HCT116 (cell line): ENCODE data around the gene ADIG.

Experiments
- CEBPB ChIP-seq: IDR thresholded peaks from 2 replicates; pipeline ENCODE4 v1.6.1; 2012; ENCODE audit warnings: low read depth
- ELF1 ChIP-seq: IDR thresholded peaks from 2 replicates; pipeline ENCODE4 v1.6.1; 2012; ENCODE audit warnings: low read depth, borderline replicate concordance
- EZH2 ChIP-seq: fragments of 200-600 bp; sonication (generic); IDR thresholded peaks from 2 replicates; pipeline ENCODE4 v1.6.1; 2017; ENCODE audit warnings: antibody characterized with exemption, mixed run types
- FOSL1 ChIP-seq: IDR thresholded peaks from 2 replicates; pipeline ENCODE4 v1.6.1; 2012; ENCODE audit warnings: low read depth
- POLR2A ChIP-seq: IDR thresholded peaks from 2 replicates; pipeline ENCODE4 v1.7.0; 2011; ENCODE audit warnings: borderline replicate concordance; ENCODE audit not compliant: insufficient read depth, insufficient read length; ENCODE audit errors: extremely low read depth
- POLR2AphosphoS5 ChIP-seq: IDR thresholded peaks from 2 replicates; pipeline ENCODE4 v1.6.1; 2011; ENCODE audit warnings: mild to moderate bottlenecking, low read depth, low read length, moderate library complexity
- RAD21 ChIP-seq: IDR thresholded peaks from 2 replicates; pipeline ENCODE4 v1.6.1; 2012; ENCODE audit warnings: low read depth, mild to moderate bottlenecking
- SP1 ChIP-seq: IDR thresholded peaks from 2 replicates; pipeline ENCODE4 v1.6.1; 2012; ENCODE audit warnings: low read depth
- SRF ChIP-seq: IDR thresholded peaks from 2 replicates; pipeline ENCODE4 v1.6.1; 2012; ENCODE audit warnings: low read depth
- TCF7L2 ChIP-seq: IDR thresholded peaks from 2 replicates; pipeline ENCODE4 v1.7.0; 2011; ENCODE audit warnings: borderline replicate concordance, inconsistent platforms; ENCODE audit not compliant: insufficient read depth, insufficient read length; ENCODE audit errors: extremely low read depth
- ZFX ChIP-seq: fragments of 450-650 bp; IDR thresholded peaks from 2 replicates; pipeline ENCODE4 v1.6.1; 2017
- TF ChIP-seq, protein P1 (sequence below), 3 experiments: fragments of 200-600 bp in 1 of 3; sonication (generic) in 1 of 3; IDR thresholded peaks in 2 of 3; conservative IDR thresholded peaks in 1 of 3; 2 replicates each; pipeline ENCODE4 v1.5.1; 2012 to 2017; ENCODE audit warnings: low read depth in 2 of 3, low read length in 2 of 3, antibody characterized with exemption in 1 of 3, borderline replicate concordance in 1 of 3, control low read depth in 1 of 3, mild to moderate bottlenecking in 1 of 3, mixed read lengths in 1 of 3, mixed run types in 1 of 3, moderate library complexity in 1 of 3; ENCODE audit not compliant: insufficient read depth in 1 of 3
- TF ChIP-seq, protein P2 (sequence below): IDR thresholded peaks from 2 replicates; pipeline ENCODE4 v1.6.1; 2012

- TF ChIP-seq, protein P1, sequence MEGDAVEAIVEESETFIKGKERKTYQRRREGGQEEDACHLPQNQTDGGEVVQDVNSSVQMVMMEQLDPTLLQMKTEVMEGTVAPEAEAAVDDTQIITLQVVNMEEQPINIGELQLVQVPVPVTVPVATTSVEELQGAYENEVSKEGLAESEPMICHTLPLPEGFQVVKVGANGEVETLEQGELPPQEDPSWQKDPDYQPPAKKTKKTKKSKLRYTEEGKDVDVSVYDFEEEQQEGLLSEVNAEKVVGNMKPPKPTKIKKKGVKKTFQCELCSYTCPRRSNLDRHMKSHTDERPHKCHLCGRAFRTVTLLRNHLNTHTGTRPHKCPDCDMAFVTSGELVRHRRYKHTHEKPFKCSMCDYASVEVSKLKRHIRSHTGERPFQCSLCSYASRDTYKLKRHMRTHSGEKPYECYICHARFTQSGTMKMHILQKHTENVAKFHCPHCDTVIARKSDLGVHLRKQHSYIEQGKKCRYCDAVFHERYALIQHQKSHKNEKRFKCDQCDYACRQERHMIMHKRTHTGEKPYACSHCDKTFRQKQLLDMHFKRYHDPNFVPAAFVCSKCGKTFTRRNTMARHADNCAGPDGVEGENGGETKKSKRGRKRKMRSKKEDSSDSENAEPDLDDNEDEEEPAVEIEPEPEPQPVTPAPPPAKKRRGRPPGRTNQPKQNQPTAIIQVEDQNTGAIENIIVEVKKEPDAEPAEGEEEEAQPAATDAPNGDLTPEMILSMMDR (IDR thresholded peaks at IDR 0.05 in 2 of 3, conservative IDR thresholded peaks at IDR 0.05 in 1 of 3; ENCODE audit: borderline replicate concordance in 1 of 3, insufficient read depth in 1 of 3, low read depth in 2 of 3, low read length in 2 of 3): no peak
- no peak for TF ChIP-seq TCF7L2
- TF ChIP-seq POLR2AphosphoS5: no peak
- no peak for TF ChIP-seq SRF
- no peak for TF ChIP-seq POLR2A
- TF ChIP-seq FOSL1: no peak
- no peak for TF ChIP-seq CEBPB
- no peak for TF ChIP-seq SP1
- no peak for TF ChIP-seq ELF1
- TF ChIP-seq ZFX: no peak
- TF ChIP-seq RAD21: no peak
- no peak for TF ChIP-seq EZH2
- TF ChIP-seq, protein P2, sequence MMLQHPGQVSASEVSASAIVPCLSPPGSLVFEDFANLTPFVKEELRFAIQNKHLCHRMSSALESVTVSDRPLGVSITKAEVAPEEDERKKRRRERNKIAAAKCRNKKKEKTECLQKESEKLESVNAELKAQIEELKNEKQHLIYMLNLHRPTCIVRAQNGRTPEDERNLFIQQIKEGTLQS: no peak
Observed at GRCh38 chr20:38566036-38566598, 14.9 kb upstream of the ADIG start.
